ENCODE measurements around the gene FOXF2. TPM values are rescaled to one million over a fixed set of nuclear protein-coding genes. Genes with fewer than 3 reads are reported as not detected.

FOXF2 gene
- total and polyA plus RNA-seq, 12 donors, result 0.06 to 1.9 (median 0.51) TPM; not detected in 1

DNA sequence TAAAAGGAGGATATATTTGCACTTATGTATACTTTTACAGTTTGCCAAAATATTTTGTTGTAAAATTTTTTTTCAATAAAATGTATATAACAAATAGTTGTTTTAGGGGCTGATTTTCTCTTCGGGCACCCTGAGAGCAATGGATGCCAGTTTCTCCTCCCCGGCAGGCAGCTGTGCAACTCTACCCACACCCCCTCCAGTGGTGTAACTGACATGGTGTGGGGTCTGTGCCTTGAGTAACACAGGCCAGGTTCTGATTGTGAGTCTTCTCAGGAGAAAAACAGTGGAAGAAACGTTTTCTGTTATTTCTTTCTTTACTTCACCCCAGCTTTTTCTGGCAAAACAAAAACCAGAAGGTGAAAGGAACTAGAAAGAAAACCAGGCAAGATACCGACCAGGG is 6.1 kb downstream of the FOXF2 start:
- Histone ChIP-seq H3K9me3 (replicated peaks in 1 of 3) (no peaks in the 10 kb centered on the region), H3K4me3 (no peak overlapping the region), H3K27me3 (peaks cover 73% of the 10 kb centered on the region), H3K4me1 (replicated peaks in 1 of 2) (no peaks in the 10 kb centered on the region), H3K27ac (no peak overlapping the region), H3K36me3 (replicated peaks in 1 of 2) (no peaks in the 10 kb centered on the region)
- intact Hi-C loops (cut with DNase I), result loop anchor here in 1 of 2 donors (5.0 kb wide), 1 partner anchor 803 kb away; no protein-coding TSS in a partner anchor
- WGBS, 4 donors, result 48 to 53% (median 53%) methylated on average over 4 of the region's 4 CpGs
- TF ChIP-seq POLR2A (IDR thresholded peaks at IDR 0.05), result no peak
- TF ChIP-seq, protein P1, sequence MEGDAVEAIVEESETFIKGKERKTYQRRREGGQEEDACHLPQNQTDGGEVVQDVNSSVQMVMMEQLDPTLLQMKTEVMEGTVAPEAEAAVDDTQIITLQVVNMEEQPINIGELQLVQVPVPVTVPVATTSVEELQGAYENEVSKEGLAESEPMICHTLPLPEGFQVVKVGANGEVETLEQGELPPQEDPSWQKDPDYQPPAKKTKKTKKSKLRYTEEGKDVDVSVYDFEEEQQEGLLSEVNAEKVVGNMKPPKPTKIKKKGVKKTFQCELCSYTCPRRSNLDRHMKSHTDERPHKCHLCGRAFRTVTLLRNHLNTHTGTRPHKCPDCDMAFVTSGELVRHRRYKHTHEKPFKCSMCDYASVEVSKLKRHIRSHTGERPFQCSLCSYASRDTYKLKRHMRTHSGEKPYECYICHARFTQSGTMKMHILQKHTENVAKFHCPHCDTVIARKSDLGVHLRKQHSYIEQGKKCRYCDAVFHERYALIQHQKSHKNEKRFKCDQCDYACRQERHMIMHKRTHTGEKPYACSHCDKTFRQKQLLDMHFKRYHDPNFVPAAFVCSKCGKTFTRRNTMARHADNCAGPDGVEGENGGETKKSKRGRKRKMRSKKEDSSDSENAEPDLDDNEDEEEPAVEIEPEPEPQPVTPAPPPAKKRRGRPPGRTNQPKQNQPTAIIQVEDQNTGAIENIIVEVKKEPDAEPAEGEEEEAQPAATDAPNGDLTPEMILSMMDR (IDR thresholded peaks at IDR 0.05), result no peak
- DNase-seq, result no peak

DNA sequence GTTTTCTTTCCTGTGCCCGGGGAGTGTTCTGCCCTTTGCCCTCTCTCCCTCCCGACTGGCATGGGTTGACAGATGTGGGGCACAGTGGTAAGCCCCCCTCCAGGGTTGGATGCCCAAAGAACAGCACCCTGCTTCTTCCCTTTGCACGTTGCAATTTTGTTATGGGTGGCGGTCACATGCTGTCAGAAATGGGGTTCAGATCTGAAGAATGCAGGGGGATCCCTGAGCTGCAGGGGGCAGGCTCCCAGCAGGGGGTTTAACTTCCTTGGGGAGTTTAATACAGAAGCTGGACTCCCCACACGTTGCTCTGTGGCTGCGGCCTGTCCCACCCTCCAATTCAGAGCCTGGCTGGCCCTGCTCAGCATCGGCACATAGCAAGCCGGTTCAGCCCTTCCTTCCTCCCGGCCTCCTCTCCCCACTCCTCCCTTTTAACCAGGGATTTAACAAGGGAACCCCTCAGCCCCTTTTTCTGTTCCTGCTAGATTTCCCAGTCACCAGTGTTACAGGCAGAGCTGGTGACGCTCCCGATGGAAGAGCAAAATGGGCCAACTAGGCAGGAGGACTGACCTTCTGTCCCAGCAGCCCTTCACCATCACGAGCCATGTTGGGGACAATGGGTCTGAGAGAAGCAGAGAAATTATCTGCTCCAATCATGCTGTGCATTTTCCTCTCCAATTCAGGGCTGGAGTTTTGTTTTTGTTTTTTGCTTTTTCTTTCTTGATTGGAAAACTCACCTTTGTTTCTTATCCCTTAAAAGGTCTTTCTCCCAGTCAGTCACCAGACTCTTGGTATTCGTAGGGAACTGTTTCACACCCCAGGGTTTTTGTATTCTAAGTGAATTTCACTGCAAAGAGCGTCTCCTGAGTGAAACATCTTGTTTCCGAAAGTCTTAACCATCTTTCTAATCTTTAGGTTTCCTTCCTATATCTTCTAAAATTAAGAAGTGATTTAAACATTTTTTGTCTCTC is 6.8 kb downstream of the FOXF2 start:
- H3K36me3 ChIP-seq (replicated peaks in 1 of 2), result no peaks in the 10 kb centered on the region
- no peaks in the 10 kb centered on the region for H3K4me1 ChIP-seq (replicated peaks in 1 of 2)
- TF ChIP-seq, protein P1 (IDR thresholded peaks at IDR 0.05), result no peak
- TF ChIP-seq POLR2A (IDR thresholded peaks at IDR 0.05), result no peak
- intact Hi-C loops (cut with DNase I), result loop anchor here in 1 of 2 donors (5.0 kb wide), 1 partner anchor 804 kb away; no protein-coding TSS in a partner anchor
- no peak overlapping the region for H3K27ac ChIP-seq
- peaks cover 66% of the 10 kb centered on the region for H3K27me3 ChIP-seq
- WGBS, 4 donors, result 50 to 63% (median 55%) methylated on average over 15 of the region's 15 CpGs
- no peak for DNase-seq
- no peak overlapping the region for H3K4me3 ChIP-seq
- H3K9me3 ChIP-seq (replicated peaks in 1 of 3), result no peaks in the 10 kb centered on the region

DNA sequence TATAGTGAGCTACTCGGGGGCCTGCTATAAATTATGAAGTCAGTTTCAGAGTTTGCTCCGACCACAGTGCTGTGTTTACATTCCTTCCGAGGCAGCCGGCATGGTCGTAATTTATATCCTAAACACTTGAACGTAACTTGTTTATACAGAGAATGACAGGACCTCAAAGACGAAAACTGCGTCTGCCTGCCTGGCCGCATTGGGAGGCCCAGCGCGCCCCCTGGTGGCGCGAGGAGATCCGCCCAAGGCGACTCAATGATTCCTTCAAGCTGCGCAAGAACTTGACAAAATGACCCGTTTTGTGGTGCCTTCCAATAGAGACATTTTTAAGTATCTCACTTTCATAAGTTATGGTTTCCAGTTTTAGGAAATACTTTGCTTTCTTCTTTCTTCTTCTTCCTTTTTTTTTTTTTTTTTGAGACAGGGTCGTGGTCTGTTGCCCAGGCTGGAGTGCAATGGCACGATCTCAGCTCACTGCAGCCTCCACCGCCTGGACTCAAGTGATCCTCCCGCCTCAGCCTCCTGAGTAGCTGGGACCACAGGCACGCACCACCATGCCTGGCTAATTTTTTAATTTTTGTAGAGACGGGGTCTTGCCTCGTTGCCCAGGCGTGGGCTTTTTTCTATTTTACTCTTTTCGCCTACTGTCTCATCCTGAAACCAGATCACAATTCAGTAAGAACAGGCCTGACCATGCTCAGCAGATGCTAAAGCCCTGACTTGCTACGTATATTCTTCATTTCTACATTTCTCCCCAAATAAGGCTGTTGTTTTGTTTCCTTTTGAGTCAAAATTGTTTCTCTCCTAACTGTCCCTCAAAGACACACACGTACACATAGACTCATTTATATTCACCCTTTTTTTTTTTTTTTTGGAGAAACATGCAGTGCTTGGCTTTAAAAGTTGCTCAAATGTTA is 7.8 kb downstream of the FOXF2 start:
- Histone ChIP-seq H3K36me3 (replicated peaks in 1 of 2) (no peaks in the 10 kb centered on the region), H3K9me3 (replicated peaks in 1 of 3) (no peaks in the 10 kb centered on the region), H3K27ac (no peak overlapping the region), H3K27me3 (peaks cover 61% of the 10 kb centered on the region), H3K4me3 (no peak overlapping the region), H3K4me1 (replicated peaks in 1 of 2) (no peaks in the 10 kb centered on the region)
- intact Hi-C loops (cut with DNase I), result loop anchor here in 1 of 2 donors (5.0 kb wide), 1 partner anchor 805 kb away; no protein-coding TSS in a partner anchor
- 28 to 29% (median 29%) methylated on average over 28 of the region's 28 CpGs for whole genome bisulfite sequencing, 4 donors
- peak; percentile 36 to 81 (median 69) for DNase-seq
- TF ChIP-seq, protein P1 (IDR thresholded peaks at IDR 0.05), result peak; percentile 61 to 95 (median 78)
- no peak for TF ChIP-seq POLR2A (IDR thresholded peaks at IDR 0.05)

Measured in adrenal gland (tissue), 12 donors.